HCT116 (cell line): ENCODE measurements around the gene GRIK3. TPM values are rescaled to one million over a fixed set of nuclear protein-coding genes. Genes with fewer than 3 reads are reported as not detected.

Source experiments
- ATAC-seq: fragments of 200-7000 bp; cut with Tn5 transposase; 2 replicates; pipeline ENCODE4 v1.9.1; 2020; ENCODE audit warnings: mild to moderate bottlenecking, moderate library complexity
- BruUV-seq: library from RNA; stranded (reverse); fragments of 400-500 nt; replicated peaks from 2 replicates; lab custom pipeline; 2021; lab: Mats Ljungman, UMichigan
- CTCF ChIA-PET: fragments of 300-600 bp; sonication (Branson Sonifier 250); formaldehyde crosslinking; loops from one replicate; lab custom pipeline; 2021; ENCODE audit warnings: antibody characterized with exemption; lab: Charles Lee
- POLR2A ChIA-PET: fragments of 300-600, 350-600 bp; sonication (Branson Sonifier 250); formaldehyde crosslinking; loops from one replicate; lab custom pipeline; 2021; ENCODE audit warnings: antibody characterized with exemption; lab: Charles Lee
- RAD21 ChIA-PET, 2 experiments: fragments of 300-600 bp; sonication (Branson Sonifier 250); formaldehyde crosslinking; loops; one replicate each; lab custom pipeline; 2023; ENCODE audit warnings: low total read pairs in 2 of 2; ENCODE audit not compliant: uncharacterized antibody in 2 of 2, unreplicated experiment in 2 of 2, low non-redundant PET in 1 of 2; lab: Charles Lee
- DNase-seq: peaks from one replicate; pipeline ENCODE4 v3.0.0-alpha.2; 2010; ENCODE audit warnings: low read depth, low spot score
- H2AFZ ChIP-seq: fragments of 200-600 bp; shearing (Covaris generic), sonication (generic); 2 replicates; pipeline ENCODE4 v1.6.1; 2017; ENCODE audit warnings: low read depth, mixed run types, mixed read lengths, antibody characterized with exemption, low read length; ENCODE audit not compliant: poor library complexity, severe bottlenecking
- H3K27ac ChIP-seq: 2 replicates; pipeline ENCODE4 v1.5.1; 2012; ENCODE audit warnings: low read depth, low read length
- H3K27me3 ChIP-seq: fragments of 200-600 bp; sonication (generic); 2 replicates; pipeline ENCODE4 v1.6.1; 2016; ENCODE audit warnings: mixed run types, low read length, mixed read lengths; ENCODE audit not compliant: insufficient read depth
- H3K36me3 ChIP-seq, 2 experiments: fragments of 200-500 bp in 1 of 2; fragments of 200-600 bp in 1 of 2; sonication (Bioruptor generic) in 1 of 2; sonication (generic) in 1 of 2; 2 replicates each; pipeline versions ENCODE4 v1.5.1 to v1.6.1; 2014 to 2016; ENCODE audit warnings: low read length in 2 of 2, inconsistent platforms in 1 of 2, mixed read lengths in 1 of 2, mixed run types in 1 of 2; ENCODE audit not compliant: insufficient read depth in 2 of 2, control insufficient read depth in 1 of 2
- H3K4me1 ChIP-seq, 2 experiments: fragments of 200-600 bp in 1 of 2; sonication (generic) in 1 of 2; 2 replicates each; pipeline versions ENCODE4 v1.5.1 to v1.6.1; 2012 to 2017; ENCODE audit warnings: low read length in 2 of 2, inconsistent platforms in 1 of 2, mild to moderate bottlenecking in 1 of 2, mixed read lengths in 1 of 2, mixed run types in 1 of 2, moderate library complexity in 1 of 2; ENCODE audit not compliant: insufficient read depth in 2 of 2, control insufficient read depth in 1 of 2
- H3K4me2 ChIP-seq: fragments of 200-600 bp; sonication (generic); 2 replicates; pipeline ENCODE4 v1.6.1; 2017; ENCODE audit warnings: mixed run types, low read length, mixed read lengths
- H3K4me3 ChIP-seq, 2 experiments: fragments of 200-600 bp in 1 of 2; sonication (generic) in 1 of 2; replicated peaks in 1 of 2; 2 replicates each; pipeline ENCODE4 v1.5.1; 2011 to 2016; ENCODE audit warnings: low read length in 2 of 2, control low read depth in 1 of 2, low read depth in 1 of 2, mild to moderate bottlenecking in 1 of 2, mixed read lengths in 1 of 2, mixed run types in 1 of 2
- H3K79me2 ChIP-seq: fragments of 200-600 bp; sonication (generic); 2 replicates; pipeline ENCODE4 v1.6.1; 2017; ENCODE audit warnings: mild to moderate bottlenecking, mixed run types, low read length, moderate library complexity, mixed read lengths; ENCODE audit not compliant: insufficient read depth
- H3K9ac ChIP-seq: fragments of 200-600 bp; sonication (generic); 2 replicates; pipeline ENCODE4 v1.6.1; 2016; ENCODE audit warnings: low read length, mixed read lengths
- H3K9me2 ChIP-seq: fragments of 200-600 bp; sonication (generic), shearing (Covaris generic); 2 replicates; pipeline ENCODE4 v1.6.1; 2017; ENCODE audit warnings: mixed run types, mild to moderate bottlenecking, moderate library complexity; ENCODE audit not compliant: insufficient read depth
- H3K9me3 ChIP-seq, 2 experiments: fragments of 200-500 bp in 1 of 2; fragments of 200-600 bp in 1 of 2; sonication (Bioruptor generic) in 1 of 2; sonication (generic) in 1 of 2; 2 replicates each; pipeline ENCODE4 v1.6.1; 2014 to 2017; ENCODE audit warnings: low read length in 2 of 2, mixed read lengths in 2 of 2, inconsistent platforms in 1 of 2, low read depth in 1 of 2, mild to moderate bottlenecking in 1 of 2, mixed run types in 1 of 2, moderate library complexity in 1 of 2; ENCODE audit not compliant: control insufficient read depth in 1 of 2, insufficient read depth in 1 of 2
- H4K20me1 ChIP-seq: fragments of 200-600 bp; sonication (generic), shearing (Covaris generic); 2 replicates; pipeline ENCODE4 v1.6.1; 2017; ENCODE audit warnings: mixed run types, mild to moderate bottlenecking, moderate library complexity; ENCODE audit not compliant: insufficient read depth
- CEBPB ChIP-seq: IDR thresholded peaks from 2 replicates; pipeline ENCODE4 v1.6.1; 2012; ENCODE audit warnings: low read depth
- CTCF ChIP-seq, 3 experiments: fragments of 200-600 bp in 1 of 3; sonication (generic) in 1 of 3; IDR thresholded peaks in 2 of 3; conservative IDR thresholded peaks in 1 of 3; 2 replicates each; pipeline ENCODE4 v1.5.1; 2012 to 2017; ENCODE audit warnings: low read depth in 2 of 3, low read length in 2 of 3, antibody characterized with exemption in 1 of 3, borderline replicate concordance in 1 of 3, control low read depth in 1 of 3, mild to moderate bottlenecking in 1 of 3, mixed read lengths in 1 of 3, mixed run types in 1 of 3, moderate library complexity in 1 of 3; ENCODE audit not compliant: insufficient read depth in 1 of 3
- EGR1 ChIP-seq: IDR thresholded peaks from 2 replicates; pipeline ENCODE4 v1.6.1; 2012; ENCODE audit warnings: low read depth
- EZH2phosphoT487 ChIP-seq: fragments of 200-600 bp; IDR thresholded peaks from 2 replicates; pipeline ENCODE4 v1.6.1; 2018; ENCODE audit warnings: antibody characterized with exemption, borderline replicate concordance
- RAD21 ChIP-seq: IDR thresholded peaks from 2 replicates; pipeline ENCODE4 v1.6.1; 2012; ENCODE audit warnings: low read depth, mild to moderate bottlenecking
- SIN3A ChIP-seq: IDR thresholded peaks from 2 replicates; pipeline ENCODE4 v1.6.1; 2012; ENCODE audit warnings: low read depth
- SP1 ChIP-seq: IDR thresholded peaks from 2 replicates; pipeline ENCODE4 v1.6.1; 2012; ENCODE audit warnings: low read depth
- intact Hi-C: fragments of 100-400 bp; cut with micrococcal nuclease; formaldehyde crosslinking; loops from 2 replicates; pipeline ENCODE4 v1.10.0; 2022
- total RNA-seq: library from RNA; stranded (reverse); gene quantifications from one replicate; pipeline ENCODE4 v1.2.1, GENCODE V29; 2021; ENCODE audit not compliant: unreplicated experiment
- TF ChIP-seq, protein P1 (sequence below): IDR thresholded peaks from 2 replicates; pipeline ENCODE4 v1.6.1; 2012; ENCODE audit warnings: low read depth

GRIK3 gene
- total RNA-seq, 1 experiment from 2014 or later, result not detected

GRCh38 chr1:36765785-36766300 is 268.5 kb downstream of the GRIK3 start:
- Histone ChIP-seq H3K9ac (no peak overlapping the region), H3K27me3 (peaks cover 37% of the 10 kb centered on the region), H3K79me2 (no peaks in the 10 kb centered on the region), H4K20me1 (no peaks in the 10 kb centered on the region), H3K4me3 (no peak overlapping the region), H3K36me3 (no peaks in the 10 kb centered on the region), H3K4me1 (no peaks in the 10 kb centered on the region), H3K9me2 (no peaks in the 10 kb centered on the region), H2AFZ (no peak overlapping the region), H3K27ac (no peak overlapping the region), H3K9me3 (no peaks in the 10 kb centered on the region), H3K4me2 (no peak overlapping the region)
- ChIA-PET POLR2A (no interaction called here), RAD21 (no interaction called here), CTCF (no interaction called here)
- TF ChIP-seq SP1, result no peak
- no peak for TF ChIP-seq CTCF (IDR thresholded peaks at IDR 0.05 in 2 of 3, conservative IDR thresholded peaks at IDR 0.05 in 1 of 3; ENCODE audit: borderline replicate concordance in 1 of 3, insufficient read depth in 1 of 3, low read depth in 2 of 3, low read length in 2 of 3)
- TF ChIP-seq SIN3A, result no peak
- TF ChIP-seq RAD21, result no peak
- no peak for TF ChIP-seq EGR1
- no peak for TF ChIP-seq EZH2phosphoT487
- no peak for ATAC-seq
- DNase-seq, result no peak
- no TSS peak for BruUV-seq
- intact Hi-C loops, result no loop called here

DNA sequence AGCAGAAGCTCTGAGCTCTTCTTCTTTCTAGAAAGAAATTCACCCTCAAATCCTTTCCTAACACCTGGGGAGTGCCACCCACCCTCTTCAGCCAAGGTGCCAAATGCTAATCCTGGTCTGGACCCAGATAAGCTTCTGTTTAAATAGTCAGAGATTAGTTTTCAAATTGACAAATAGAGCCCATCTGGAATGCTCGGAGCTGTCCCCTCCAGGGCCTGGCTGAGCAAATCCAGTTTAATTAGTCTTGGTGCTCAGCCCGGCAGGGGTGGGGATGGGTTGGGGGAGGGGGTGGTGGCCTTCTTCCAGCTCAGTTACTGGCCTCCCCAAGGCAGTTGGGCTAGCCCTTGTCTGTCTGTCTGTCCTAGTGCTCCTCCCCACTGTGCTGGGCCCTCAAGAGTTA is 269.5 kb downstream of the GRIK3 start:
- TF ChIP-seq CEBPB, result no peak
- TF ChIP-seq, protein P1, sequence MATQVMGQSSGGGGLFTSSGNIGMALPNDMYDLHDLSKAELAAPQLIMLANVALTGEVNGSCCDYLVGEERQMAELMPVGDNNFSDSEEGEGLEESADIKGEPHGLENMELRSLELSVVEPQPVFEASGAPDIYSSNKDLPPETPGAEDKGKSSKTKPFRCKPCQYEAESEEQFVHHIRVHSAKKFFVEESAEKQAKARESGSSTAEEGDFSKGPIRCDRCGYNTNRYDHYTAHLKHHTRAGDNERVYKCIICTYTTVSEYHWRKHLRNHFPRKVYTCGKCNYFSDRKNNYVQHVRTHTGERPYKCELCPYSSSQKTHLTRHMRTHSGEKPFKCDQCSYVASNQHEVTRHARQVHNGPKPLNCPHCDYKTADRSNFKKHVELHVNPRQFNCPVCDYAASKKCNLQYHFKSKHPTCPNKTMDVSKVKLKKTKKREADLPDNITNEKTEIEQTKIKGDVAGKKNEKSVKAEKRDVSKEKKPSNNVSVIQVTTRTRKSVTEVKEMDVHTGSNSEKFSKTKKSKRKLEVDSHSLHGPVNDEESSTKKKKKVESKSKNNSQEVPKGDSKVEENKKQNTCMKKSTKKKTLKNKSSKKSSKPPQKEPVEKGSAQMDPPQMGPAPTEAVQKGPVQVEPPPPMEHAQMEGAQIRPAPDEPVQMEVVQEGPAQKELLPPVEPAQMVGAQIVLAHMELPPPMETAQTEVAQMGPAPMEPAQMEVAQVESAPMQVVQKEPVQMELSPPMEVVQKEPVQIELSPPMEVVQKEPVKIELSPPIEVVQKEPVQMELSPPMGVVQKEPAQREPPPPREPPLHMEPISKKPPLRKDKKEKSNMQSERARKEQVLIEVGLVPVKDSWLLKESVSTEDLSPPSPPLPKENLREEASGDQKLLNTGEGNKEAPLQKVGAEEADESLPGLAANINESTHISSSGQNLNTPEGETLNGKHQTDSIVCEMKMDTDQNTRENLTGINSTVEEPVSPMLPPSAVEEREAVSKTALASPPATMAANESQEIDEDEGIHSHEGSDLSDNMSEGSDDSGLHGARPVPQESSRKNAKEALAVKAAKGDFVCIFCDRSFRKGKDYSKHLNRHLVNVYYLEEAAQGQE, result no peak
- POLR2A ChIA-PET, result no interaction called here
- no peak overlapping the region for H3K9ac ChIP-seq
- H3K4me3 ChIP-seq, result no peak overlapping the region
- no peak overlapping the region for H2AFZ ChIP-seq
- H3K36me3 ChIP-seq, result no peaks in the 10 kb centered on the region
- no peak overlapping the region for H3K4me2 ChIP-seq
- RAD21 ChIA-PET, result no interaction called here
- no peaks in the 10 kb centered on the region for H4K20me1 ChIP-seq
- no peak for ATAC-seq
- peaks cover 28% of the 10 kb centered on the region for H3K27me3 ChIP-seq
- CTCF ChIA-PET, result no interaction called here
- no peak overlapping the region for H3K27ac ChIP-seq
- no TSS peak for BruUV-seq
- H3K79me2 ChIP-seq, result no peaks in the 10 kb centered on the region
- DNase-seq, result no peak
- intact Hi-C loops, result no loop called here
- no peaks in the 10 kb centered on the region for H3K9me2 ChIP-seq
- no peaks in the 10 kb centered on the region for H3K9me3 ChIP-seq
- no peaks in the 10 kb centered on the region for H3K4me1 ChIP-seq
